G401 (cell line): ENCODE results near the gene DLG2. TPM values are rescaled to one million over a fixed set of nuclear protein-coding genes. Genes with fewer than 3 reads are reported as not detected.

Source experiments
- DNase-seq: peaks from one replicate; pipeline ENCODE4 v3.0.0-alpha.2; 2015; ENCODE audit warnings: low spot score
- in situ Hi-C: cut with HindIII; loops from 2 replicates; pipeline ENCODE4 v1.10.0; 2016; ENCODE audit warnings: low sequenced_read_pairs, mixed read lengths
- total RNA-seq: library from RNA; depleted of rRNA; stranded (reverse); fragments of >200 nt; shearing (Covaris generic); gene quantifications from 2 replicates; pipeline ENCODE4 v1.2.3, GENCODE V29; 2014

DLG2 gene
- total RNA-seq, 1 experiment from 2014 or later: 3.8 TPM

DNA sequence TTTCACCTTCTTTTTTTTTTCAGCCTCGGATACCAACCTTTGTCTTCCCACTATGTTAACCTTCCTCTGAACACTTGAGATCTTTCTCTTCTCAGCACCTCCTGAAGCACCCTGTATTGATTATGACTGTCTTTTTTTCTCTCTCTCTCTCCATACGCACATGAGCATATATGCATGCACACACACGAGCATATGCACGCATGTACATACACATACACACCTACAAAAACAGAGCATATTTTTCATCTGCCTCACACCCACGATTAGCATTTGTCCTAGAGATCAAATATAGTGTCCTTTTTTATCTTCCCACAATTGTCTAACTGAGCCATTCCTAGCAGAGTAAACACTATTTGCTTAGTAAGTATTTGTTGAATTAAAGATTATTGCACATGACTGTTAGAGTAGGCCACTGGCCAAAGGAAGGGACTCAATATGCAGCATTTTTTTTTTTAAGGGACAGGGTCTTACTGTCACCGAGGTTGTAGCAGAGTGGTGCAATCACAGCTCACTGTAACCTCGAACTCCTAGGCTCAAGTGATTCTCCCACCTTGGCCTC lies 1718.8 kb downstream of the DLG2 start:
- no peak for DNase-seq
- in situ Hi-C loops: no loop called here

DNA sequence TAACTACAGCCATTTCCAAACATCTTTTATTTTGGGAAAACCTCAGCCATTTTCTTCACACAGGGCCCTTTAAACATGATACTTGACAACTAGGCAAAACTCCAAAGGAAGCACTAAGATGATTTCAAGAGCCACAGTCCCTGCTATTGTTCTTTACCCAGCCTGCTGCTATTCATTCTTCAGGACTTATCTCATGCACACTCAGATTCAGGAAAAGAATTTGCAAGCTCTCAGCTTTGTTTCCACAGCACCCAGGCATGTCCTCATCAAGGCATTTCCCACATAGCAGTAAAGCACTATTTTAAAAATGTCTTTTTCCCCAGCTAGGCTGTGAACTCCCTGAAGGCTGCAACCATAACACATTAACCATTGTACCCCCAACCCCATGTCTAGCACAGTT lies 1731.6 kb downstream of the DLG2 start:
- no peak for DNase-seq
- in situ Hi-C loops: no loop called here

DNA sequence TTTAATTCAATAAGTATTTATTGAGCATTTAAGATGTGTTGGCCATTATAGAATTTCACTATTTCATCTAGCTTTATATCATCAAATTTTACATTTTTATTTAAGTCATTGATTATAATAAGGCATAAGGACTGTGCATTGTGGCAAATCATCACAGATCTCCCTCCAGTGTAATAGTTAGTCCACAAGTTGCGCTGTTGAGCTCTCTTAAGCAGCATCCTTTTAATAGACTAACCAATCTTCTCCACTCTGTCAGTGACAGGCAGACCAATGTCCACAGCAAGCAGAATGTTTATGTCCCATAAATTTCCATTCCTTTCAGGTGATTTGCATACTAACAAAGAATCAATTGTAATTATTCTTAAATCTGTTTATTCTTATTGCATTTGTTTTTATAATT lies 1745.7 kb downstream of the DLG2 start:
- in situ Hi-C loops: no loop called here
- no peak for DNase-seq

DNA sequence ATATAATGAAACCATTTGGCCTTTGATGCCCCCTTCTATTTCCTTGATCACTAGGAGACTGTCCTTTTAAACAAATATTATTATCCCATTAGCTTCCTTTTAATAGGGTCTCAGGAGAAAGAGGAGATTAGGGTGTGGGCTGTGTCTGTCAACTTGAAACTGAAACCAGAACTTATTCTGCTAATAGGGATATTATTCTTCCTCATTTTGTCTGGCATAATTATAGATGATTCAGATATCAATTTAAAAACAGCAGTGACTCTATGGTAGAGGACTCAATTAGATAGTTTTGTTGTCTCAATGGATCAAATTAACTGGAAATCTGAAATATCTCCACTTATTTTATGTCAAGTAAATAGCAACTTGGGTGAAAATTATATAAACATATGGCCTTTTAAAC lies 1756.1 kb downstream of the DLG2 start:
- DNase-seq: no peak
- in situ Hi-C loops: no loop called here

DNA sequence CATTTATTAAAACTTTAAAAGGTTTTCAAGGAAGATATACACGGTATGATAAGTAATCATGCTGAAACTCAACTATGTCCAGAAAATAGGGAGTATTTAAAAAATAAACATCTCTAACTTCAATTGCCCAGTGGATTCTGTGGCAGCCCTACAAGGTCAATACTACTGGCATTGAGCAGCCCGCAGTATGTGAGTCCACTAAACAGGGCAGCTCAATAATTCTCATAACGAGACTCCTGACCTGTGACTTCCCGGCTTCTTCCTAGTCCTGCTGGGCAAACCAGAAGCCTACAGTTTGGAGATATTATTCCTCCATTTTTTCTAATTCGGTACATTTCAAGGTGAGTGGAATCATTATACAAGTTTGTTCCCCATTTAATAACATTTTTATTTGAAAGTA lies 1760.5 kb downstream of the DLG2 start:
- no peak for DNase-seq
- in situ Hi-C loops: no loop called here

DNA sequence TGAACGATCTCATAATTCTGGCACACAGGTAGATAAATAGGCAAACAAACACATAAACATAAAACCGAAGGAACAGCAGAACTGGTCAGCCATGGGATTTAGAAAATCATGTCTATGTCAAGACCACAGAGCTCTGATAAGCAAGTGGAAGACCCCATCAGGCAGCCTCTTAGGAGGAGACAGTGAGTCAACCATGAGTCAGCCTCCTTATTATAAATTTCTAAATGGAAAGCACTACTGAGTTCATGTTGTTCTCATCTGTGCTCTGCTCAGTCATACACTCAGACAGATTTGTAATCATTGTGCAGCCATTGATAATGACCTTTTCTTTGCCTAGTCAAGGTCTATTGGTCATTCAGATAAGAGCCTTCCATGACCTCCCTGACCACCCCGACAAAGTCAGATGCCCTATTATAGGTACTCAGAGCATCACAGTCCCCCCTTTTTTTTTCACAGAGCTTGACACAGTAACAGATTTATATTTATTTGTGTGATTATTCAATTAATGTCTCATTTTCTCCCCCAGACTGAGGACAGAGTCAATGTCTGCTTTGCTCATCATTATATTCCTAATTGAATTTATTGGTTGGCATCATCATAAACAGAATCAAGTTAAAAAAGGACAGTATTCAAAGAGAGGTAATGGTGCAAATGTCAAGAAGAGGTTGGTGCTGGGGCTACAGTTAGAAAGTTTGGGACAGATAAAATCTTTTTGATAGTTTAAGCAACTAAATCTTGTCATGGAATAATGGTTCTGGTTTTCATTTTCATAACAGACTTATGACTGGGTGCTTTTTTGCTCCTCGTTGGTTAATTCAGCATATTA lies 1761.3 kb downstream of the DLG2 start:
- in situ Hi-C loops: no loop called here
- no peak for DNase-seq

DNA sequence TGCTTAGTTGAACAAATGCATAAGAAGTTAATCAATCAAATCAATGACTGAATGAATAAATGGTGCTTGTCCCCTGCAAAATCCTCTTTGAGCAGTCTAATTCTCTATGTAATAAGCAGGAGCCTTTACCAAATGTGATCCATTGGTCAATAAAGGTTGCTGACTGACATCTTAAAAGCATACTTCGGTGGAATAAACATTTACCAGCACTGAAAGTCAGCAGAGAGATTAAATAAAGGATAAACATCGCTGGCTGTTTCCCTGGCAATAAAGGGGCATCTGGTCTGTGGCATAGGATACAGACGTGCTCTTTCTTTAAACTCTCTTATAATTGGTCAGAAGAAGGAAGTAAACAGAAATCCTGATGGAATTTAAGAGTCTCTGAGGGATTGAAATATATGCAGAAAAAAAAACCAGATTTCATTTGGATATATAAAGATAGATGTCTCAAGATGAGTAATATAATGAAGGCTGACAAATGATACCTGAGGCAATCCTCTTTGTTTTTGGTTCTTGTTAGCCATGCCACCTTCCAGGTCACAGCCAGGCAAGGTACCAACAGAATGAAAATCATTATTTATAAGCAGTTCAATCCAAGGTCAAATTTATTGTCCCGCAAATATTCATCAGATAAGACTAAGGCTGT lies 1762.6 kb downstream of the DLG2 start:
- in situ Hi-C loops: no loop called here
- no peak for DNase-seq

DNA sequence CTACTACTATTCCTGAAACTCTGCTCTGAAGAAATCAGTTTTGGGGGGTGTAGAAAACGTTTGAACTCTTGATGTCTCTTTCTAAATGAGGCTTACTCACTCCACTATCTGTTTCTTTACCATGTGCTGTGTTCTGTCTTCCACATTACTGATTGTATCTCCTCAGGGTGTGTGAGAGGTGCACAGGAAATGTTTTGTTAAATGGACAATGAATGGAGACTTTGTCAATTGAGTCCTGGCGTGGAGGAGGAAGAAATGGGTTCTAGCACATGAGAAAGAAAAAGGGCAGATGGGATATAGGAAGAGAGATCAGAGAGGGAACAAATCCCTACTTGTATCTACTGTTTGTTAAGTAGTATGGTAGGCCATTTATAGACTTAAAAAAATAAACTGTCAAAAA lies 1763.9 kb downstream of the DLG2 start:
- in situ Hi-C loops: no loop called here
- DNase-seq: no peak

DNA sequence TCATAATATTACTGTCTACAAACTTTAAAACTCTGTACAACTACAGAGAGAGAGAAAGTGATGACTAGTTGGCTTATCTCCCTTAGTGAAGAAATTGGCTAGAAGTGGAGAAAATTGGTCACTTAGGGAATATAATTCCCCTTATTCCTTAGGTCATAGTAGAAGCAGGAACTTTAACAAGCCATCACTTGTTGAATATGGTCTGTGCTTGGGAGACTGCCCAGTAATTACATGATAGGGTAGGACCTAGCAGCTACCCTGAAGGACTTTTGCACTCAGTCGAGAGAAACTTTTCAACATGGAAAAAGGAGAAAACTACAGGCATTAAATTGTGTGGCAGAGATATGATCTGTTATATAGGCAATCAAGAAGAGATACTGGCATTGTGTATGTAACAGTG lies 1764.5 kb downstream of the DLG2 start:
- in situ Hi-C loops: no loop called here
- DNase-seq: no peak

DNA sequence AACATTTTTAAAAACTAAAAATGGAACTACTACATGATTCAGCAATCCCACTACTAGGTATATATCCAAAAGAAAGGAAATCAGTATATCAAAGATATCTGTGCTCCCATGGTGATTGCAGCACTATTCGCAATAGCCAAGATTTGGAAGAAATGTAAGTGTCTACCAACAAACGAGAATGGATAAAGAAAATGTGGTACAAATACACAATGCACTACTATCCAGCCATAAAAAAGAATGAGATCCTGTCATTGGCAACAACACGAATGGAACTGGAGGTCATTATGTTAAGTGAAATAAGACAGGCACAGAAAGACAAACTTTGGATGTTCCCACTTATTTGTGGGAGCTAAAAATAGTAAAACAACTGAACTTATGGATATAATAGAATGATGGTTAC lies 1765.1 kb downstream of the DLG2 start:
- no peak for DNase-seq
- in situ Hi-C loops: no loop called here

DNA sequence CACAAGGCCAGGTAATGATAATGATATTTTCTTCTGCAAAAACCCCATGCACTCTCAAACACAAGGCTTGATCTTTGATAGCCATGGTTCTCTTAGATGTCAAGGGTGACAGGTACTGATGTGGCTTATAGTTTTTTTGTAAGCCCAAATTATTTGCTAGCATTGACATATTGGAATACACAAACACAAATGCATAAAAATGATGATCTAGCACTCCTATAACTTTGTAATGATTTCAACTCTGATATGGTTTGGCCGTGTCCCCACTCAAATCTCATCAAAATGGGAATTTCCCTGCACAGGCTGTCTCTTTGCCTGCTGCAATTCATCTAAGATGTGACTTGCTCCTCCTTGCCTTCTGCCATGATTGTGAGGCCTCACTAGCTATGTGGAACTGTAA lies 1768.5 kb downstream of the DLG2 start:
- in situ Hi-C loops: no loop called here
- no peak for DNase-seq

DNA sequence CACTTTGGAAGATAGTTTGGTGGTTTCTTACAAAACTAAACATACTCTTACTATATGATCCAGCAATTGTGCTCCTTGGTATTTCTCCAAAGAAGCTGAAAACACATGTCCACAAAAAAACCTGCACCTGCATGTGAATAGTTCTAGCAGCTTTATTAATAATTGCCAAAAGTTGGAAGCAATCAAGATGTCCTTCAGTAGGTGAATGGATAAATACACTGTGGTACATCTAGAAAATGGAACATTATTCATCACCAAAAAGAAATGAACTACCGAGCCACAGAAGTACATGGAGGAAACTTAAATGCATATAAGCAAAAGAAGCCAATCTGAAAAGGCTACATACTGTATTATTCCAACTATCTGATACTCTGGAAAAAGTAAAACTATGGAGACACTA lies 1771.9 kb downstream of the DLG2 start:
- in situ Hi-C loops: no loop called here
- no peak for DNase-seq

DNA sequence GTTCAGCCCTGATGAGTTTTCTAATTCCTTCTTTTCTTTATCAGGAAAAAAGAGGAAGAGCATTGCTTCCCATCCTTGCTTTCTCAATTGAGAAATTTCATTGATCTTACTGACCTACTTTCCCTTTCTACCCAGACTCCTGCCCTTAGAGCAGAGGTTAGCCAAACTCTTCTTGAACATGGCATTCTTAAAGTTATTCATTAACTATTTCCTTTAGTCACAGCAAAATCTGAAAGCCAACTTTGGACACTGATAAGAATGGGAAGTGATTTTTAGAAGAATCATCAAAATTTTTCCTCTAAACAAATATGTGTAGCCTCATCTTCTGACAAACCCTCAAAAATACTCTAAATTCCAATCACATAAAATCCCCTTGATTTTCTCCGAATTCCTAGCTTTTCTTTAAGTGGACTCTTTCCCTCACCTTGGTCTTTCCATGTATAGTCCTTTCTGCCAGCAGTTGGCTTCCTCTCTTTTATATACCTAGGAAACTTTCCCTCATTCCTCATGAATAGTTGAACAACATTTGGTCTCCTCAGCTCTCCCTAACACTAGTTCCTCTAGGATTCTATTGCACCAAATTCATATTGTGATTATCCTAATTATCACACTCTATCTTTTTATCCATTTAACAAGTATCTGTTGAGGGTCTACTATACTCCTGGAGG lies 1774.2 kb downstream of the DLG2 start:
- DNase-seq: no peak
- in situ Hi-C loops: no loop called here

DNA sequence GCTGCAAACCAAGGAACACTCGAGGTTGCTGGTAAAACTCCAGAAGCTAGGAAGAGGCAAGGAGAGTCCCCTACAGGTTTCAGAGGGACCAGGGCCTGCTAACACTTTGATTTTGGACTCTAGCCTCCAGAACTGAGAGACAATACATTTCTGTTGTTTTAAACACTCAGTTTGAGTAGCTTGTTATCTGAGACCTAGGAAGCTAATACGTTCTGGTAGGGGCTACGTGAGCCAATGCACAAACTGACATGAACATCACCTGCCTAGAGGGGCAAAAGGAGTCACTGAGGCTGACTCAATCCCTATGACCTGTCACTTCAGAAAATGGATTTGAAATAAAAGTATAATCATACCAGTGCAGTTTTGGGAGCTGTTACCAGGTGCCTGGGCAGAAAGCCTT lies 1775.1 kb downstream of the DLG2 start:
- no peak for DNase-seq
- in situ Hi-C loops: no loop called here

DNA sequence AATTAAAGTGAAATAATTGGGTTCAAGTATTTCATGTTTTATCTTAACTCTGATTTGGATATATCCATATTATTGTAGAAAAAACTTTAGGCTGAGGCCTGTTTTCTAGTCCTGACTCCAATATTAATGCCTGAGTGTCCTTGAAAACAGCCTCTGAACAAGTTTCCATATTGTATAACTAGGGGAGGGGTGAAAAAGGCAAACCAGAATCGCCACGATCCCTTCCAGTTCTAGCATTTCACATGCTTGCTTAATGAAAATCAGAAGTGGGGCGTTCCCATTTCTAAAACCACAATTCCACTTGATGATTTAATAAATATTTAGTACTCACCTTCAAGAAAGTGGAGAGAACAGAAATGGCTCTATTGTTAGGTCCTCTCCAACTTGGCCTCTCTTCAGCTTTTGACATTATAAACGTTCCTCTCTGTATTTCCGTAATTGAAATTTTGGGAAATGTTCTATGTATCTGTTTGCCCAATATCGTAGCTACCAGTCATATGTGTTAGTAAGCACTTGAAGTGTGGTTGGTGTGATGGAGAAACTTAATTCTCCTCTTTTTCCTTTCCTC lies 1779.6 kb downstream of the DLG2 start:
- in situ Hi-C loops: no loop called here
- DNase-seq: no peak

DNA sequence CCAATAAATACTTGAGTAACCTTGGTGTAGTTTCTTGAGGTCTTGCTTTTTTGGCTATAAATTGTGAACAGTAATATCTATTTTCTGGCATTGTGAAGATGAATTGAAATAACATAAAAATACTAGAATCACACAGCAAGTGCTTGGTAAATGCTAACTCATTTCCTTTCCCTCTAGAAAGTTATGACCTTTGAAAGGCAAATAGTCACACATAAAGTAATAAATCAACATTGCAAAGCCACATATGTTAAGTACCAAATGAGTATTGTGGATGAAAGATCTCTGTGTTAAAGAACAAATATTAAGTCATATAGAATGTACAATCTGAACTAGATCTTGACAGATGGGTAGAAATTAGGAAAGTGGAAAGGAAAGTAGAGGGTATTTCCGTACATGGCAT lies 1781.3 kb downstream of the DLG2 start:
- DNase-seq: no peak
- in situ Hi-C loops: no loop called here

DNA sequence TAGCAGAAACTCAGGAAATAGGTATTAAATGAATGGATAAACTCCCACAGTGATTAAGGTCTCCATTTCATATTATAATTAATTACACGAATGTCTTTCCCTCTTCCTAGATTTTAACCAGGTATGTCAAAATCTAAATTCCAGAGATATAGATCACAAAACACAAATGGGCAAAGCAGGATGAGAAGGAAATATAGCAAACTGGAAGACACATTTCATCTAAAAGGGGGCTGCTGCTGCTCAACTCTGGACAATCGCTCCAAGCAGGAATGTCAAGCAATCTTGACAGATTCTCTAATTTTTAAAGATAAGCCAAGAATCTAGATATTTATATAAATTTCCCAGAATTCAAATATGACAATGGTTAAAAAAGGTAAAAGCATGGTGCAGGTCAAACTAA lies 1786.8 kb downstream of the DLG2 start:
- no peak for DNase-seq
- in situ Hi-C loops: no loop called here

DNA sequence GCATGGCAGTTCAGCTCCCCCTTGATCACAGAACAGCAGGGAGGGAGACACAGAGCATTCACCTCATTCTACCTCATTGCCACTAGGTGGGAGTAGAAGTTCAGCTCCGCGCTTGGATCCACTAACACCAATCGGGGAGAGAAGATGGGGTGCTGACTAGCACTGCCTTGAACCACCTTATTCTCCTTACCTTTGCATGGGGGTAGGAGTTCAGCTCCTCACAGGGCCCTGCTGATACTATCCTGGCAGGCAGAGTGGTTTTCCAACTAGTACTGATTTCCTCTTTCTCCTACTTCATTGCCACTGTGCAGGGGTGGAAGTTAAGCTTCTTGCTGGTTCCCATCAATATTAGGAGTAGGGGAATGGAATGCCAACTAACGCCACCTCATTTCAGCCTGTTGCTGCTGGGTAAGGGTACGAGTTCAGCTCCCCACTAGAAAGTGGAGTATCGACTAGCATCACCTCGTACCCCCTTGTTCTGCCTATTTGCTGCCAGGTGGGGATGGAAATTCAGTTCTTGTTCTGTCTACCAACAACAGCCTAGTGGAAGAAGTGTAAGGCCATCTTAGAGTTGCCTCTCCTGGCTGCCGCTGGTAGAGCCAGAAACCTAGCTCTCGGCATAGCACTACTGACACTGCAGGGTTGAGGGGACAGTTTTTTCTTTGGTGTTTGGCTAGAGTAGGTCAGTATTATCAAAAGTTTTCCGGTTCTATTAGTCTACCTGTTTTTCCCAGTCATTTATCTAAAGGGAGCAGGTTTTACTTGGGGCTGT lies 1790.1 kb downstream of the DLG2 start:
- in situ Hi-C loops: no loop called here
- DNase-seq: peak; percentile 49

DNA sequence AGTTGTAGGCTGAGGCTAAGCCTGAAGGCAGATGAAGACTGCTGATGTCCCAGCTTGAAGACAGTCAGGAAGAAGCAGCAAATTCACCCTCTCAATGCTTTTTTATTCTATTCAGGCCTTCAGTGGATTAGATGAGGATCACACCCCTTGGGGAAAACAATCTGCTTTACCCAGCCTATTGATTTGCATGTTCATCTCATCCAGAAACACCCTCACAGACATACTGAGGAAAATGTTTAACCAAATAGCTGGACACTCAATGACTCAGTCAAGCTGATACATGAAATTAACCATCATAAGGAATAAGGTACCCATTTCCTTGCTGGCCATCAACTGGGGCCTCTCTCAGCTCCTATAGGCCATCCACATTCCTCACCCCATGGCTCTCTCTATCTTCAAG lies 1791.1 kb downstream of the DLG2 start:
- in situ Hi-C loops: no loop called here
- DNase-seq: no peak
